IPS-NIHi11 (cell line): Measurements from ENCODE around the gene ZNF358.

Source experiments
- DNase-seq: peaks from one replicate; pipeline ENCODE4 v3.0.0; 2012; ENCODE audit warnings: mixed read lengths, low spot score

The ZNF358 gene

DNA sequence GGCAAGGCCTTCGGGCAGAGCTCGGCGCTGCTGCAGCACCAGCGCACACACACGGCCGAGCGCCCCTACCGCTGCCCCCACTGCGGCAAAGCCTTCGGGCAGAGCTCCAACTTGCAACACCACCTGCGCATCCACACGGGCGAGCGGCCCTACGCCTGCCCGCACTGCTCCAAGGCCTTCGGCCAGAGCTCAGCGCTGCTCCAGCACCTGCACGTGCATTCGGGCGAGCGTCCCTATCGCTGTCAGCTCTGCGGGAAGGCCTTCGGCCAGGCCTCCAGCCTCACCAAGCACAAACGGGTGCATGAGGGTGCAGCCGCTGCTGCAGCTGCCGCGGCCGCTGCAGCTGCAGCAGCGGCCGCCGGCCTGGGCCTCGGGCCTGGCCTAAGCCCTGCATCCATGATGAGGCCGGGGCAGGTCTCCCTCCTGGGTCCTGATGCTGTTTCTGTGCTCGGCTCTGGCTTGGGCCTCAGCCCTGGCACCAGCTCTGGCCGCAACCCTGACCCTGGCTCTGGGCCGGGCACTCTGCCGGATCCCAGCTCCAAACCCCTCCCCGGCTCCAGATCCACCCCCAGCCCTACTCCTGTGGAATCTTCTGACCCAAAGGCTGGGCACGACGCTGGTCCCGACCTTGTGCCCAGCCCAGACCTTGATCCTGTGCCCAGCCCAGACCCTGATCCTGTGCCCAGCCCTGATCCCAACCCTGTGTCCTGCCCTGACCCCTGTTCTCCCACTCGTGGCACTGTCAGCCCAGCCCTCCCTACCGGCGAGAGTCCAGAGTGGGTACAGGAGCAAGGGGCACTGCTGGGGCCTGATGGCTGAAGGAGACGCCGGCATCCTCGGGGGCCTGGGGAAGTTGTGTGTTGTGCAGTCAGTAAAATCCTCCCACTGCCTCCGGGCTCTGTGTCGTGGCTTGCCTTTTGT lies 4.5 kb downstream of the ZNF358 start:
- DNase-seq, result no peak

DNA sequence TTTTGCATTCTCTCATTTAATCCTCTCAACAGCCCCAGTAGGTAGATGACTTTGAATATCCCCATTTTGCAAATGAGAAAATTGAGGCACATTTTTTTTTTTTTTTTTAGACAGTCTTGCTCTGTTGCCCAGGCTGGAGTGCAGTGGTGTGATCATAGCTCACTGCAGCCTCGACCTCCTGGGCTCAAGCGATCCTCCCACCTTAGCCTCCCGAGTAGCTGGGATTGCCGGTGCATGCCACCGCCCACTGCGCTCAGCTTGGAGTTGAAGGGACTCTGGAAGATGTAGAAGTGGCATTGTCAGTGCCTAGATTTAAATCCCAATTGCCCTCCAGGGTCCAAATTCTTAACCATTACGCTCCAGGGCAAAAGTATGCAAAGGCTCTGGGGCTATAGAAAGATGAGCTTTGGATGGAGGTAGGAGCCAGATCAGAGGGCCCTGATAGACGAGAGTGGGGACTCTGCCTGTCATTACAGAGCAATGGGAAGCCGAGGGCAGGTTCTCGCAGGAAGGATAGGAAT lies 5.7 kb downstream of the ZNF358 start:
- DNase-seq, result no peak

DNA sequence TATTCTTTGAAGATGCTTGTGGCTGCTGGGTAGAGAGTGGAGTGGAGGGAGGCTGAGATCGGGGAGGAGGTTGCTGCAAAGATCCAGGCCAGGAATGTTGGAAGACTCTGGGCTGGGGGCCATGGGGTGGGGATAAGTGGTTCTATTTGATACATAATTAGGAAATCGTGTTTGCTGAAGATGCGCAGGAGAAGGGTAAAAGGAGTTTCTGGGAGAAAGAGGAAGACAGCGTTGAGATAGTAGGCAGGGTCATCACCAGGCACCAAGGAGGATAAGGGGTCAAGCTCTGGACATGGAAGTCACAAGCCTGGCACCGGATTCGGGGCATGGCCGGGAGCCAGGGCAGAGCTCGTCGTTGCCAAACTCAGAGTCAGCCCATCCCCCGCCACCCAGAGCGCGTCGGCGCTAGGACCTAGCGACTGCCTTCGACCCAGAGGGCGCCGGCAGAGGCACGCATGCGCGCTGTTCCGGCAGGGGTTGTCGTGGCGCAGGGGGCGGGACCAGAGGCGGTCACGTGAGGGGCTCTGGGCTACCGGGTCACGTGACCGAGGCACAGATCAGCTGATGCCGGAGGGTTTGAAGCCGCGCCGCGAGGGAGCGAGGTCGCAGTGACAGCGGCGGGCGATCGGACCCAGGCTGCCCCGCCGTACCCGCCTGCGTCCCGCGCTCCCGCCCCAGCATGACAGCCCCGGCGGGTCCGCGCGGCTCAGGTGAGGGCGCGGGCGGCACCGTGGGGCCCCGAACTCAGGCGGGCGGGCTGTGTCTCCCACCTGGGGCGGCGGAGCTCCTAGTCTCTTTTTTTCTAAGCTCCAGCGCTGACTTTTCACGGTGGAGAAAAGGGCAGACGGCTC lies 6.4 kb downstream of the ZNF358 start, which contains the start of gene MCOLN1:
Gene MCOLN1, plus strand, starts transcription at position 553 of the 851 bp plus-strand sequence. Its CDS starts 127 bp downstream, at position 680.
- peak; percentile 100 for DNase-seq

DNA sequence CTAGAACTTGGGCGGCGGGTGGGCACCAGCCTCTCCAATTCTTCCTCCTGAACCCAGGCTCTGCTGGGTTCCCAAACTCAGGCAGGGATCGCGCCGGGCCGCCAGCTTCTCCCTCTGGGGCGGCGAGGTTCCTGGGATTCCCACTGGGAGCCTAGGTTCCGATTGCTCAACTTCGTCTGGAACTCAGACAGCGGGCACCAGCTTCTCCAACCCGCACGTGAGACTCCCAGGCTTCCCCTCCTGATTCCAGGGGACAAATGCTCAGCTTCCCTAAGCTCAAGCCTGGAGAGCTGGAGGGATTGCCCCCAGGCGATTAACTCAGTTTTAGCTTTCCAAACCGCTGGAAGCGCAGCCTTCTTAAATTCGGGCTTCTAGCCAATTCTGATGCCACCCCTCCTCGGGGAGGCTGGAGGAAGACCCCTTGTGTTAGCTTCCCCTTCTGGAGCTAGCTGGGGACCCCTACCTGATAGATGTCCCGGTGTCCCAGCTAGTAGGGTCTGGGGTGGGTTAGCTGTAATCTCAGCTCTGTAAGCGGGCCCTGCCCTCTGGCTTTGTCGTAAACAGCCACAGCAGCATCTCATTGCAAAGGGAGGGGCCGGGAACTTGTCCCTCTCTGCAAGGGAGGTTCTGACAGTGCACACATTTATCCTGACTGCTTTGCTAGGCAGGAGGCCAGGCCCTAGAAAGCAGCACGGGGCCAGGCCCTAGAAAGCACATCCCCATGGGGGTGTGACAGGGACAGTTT lies 7.2 kb downstream of the ZNF358 start:
- no peak for DNase-seq

DNA sequence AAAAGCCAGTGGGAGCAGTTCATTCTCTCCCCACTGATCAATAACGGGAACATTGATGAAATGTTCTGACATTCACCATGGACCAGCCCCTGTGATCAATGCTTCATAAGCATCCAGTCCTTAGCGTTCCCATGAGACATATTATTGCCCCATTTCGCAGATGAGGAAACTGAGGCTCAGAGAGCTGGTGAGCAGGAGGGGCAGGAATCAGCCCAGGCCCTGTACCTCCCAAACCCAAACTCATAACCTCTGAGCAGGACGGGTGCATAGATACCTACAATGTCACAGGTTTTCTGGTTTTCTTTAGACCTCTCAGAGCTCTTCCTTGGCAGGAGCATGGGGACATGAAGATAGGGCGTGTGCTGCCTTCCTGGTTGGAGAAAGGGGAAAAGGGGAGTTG lies 8.6 kb downstream of the ZNF358 start:
- no peak for DNase-seq

DNA sequence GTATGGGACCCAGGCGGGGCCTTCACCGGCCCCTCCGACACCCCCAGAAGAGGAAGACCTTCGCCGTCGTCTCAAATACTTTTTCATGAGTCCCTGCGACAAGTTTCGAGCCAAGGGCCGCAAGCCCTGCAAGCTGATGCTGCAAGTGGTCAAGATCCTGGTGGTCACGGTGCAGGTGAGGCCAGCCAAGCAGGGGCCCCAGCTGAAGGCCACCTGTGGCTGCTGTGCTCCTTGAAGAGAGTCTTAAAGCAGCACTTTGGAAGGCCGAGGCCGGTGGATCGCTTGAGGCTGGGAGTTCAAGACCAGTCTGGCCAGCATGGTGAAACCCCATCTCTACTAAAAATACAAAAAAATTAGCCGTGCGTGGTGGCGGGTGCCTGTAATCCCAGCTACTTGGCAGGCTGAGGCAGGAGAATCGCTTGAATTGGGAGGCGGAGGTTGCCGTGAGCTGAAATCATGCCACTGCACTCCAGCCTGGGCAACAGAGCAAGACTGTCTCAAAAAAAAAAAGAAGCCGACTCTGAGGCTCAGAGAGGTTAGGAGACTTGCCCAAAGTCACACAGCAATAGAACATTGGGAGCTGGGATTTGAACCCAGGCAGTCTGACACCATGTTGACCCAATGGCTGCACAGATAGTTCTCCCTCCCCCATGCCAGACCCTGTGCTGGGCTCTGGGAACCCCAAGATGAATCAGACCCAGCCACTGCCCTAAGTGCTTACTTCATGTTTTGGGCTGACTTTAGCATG lies 9.3 kb downstream of the ZNF358 start:
- DNase-seq, result no peak

DNA sequence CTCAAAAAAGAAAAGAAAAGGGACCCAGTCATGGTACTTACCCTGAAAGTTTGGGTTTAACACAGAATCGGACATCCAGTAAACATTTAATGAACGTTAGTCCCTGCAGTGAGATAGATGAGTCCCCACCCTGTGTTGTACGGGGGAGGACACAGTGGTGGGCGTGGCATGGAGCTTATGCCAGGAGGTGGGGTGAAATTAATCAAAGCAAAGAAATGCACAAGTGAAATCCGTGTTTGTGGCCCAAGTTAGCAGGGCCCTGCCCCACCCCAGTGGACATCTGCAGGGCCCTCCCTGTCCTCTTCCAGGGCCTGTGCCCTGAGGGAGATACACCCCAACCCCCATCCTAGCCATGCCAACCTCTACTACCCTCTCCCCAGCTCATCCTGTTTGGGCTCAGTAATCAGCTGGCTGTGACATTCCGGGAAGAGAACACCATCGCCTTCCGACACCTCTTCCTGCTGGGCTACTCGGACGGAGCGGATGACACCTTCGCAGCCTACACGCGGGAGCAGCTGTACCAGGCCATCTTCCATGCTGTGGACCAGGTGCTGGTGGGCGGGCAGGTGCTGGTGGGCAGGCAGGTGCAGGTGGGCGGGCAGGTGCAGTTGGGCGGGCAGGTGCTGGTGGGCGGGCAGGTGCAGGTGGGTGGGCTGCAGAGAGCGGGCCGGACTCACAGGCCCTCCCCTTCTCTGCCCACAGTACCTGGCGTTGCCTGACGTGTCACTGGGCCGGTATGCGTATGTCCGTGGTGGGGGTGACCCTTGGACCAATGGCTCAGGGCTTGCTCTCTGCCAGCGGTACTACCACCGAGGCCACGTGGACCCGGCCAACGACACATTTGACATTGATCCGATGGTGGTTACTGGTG lies 10.4 kb downstream of the ZNF358 start:
- no peak for DNase-seq

DNA sequence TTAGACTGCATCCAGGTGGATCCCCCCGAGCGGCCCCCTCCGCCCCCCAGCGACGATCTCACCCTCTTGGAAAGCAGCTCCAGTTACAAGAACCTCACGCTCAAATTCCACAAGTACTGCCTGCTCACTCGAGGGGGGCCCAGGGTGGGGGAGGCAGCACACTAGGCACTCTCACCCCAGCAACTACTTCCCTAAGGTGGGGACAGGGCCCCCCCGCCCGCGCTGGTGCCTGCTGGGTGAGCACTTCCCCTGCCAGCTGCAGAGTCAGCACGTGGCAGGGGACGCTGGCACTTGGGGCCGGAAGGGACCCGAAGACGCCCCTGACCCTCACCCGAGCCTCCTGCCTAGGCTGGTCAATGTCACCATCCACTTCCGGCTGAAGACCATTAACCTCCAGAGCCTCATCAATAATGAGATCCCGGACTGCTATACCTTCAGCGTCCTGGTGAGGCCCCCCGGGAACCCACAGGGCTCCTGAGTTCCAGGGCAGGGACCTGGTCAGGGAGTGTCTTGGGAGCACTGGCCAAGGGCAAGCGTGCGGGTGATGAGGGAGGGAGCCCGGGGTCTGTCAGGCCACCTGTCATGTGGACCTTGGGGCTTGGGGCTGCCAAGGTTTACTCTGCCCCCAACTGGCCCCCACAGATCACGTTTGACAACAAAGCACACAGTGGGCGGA lies 11.8 kb downstream of the ZNF358 start:
- no peak for DNase-seq

DNA sequence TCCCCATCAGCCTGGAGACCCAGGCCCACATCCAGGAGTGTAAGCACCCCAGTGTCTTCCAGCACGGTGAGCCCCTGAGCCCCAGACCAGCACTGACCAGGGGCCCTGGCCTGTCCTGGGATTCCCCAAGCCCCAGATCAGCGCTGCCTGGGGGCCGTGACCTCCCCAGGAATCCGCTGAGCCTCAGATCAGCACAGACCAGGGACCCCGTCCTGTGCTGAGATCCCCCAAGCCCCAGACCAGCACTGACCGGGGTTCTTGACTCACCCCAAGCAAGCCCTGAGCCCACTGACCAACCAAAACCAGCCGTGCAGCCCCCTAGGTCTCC lies 12.3 kb downstream of the ZNF358 start:
- DNase-seq, result no peak

DNA sequence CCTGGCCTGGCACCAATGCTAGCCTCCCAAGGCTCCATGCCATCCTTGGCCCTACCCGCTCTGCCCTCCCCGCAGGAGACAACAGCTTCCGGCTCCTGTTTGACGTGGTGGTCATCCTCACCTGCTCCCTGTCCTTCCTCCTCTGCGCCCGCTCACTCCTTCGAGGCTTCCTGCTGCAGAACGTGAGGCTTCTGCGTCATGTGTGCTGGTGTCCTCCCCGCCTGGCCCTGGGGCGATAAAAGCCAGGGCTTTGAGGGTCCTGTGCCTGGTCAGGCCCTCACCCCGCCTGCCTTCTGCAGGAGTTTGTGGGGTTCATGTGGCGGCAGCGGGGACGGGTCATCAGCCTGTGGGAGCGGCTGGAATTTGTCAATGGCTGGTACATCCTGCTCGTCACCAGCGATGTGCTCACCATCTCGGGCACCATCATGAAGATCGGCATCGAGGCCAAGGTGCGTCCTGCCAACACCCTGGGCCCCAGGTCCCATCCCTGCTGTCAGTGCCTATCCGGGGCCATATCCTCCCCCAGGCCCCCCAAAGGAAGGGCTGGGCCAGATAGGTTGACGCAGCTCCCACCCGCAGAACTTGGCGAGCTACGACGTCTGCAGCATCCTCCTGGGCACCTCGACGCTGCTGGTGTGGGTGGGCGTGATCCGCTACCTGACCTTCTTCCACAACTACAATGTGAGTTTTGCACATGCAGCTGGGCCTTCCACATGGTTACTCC lies 12.8 kb downstream of the ZNF358 start:
- no peak for DNase-seq

DNA sequence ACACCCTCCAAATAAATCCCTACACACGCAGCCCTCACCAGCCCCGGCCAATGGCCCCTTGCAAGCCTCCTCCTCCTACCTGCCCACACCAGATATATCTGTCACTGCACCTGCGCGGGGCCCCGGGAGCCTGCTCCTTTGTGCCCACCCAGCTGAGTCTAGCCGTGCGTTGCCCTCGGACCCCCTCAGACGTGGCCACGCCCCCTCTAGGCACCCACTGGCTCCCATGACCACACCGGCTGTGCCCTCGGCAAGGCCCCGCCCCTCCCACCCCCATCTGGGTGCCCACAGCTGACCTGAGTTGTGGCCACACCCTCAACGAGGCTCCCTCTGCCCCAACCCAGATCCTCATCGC lies 13.3 kb downstream of the ZNF358 start:
- DNase-seq, result no peak

DNA sequence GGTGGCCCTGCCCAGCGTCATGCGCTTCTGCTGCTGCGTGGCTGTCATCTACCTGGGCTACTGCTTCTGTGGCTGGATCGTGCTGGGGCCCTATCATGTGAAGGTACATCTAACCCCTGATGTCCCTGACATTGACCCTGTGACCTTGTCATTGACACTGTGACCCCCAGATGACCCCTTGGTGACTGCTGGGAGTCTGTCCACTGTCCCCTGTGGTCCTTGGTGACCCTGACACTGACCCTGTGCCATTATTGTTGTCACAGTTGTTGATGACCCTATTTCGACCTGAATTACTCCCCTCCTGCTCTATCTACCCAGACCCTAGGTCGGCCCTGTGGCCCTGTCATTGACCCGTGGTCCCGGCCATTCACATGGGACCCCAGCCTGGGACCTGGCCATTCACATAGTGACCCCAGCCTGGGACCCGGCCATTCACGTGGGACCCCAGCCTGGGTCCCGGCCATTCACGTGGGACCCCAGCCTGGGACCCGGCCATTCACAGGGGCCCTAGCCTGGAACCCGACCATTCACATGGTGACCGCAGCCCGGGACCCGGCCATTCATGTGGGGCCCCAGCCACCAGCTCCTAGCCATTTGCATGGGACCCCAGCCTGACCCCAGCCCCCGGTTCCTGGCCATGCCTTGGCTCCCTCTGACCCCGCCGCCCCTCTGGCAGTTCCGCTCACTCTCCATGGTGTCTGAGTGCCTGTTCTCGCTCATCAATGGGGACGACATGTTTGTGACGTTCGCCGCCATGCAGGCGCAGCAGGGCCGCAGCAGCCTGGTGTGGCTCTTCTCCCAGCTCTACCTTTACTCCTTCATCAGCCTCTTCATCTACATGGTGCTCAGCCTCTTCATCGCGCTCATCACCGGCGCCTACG lies 13.9 kb downstream of the ZNF358 start:
- DNase-seq, result no peak

DNA sequence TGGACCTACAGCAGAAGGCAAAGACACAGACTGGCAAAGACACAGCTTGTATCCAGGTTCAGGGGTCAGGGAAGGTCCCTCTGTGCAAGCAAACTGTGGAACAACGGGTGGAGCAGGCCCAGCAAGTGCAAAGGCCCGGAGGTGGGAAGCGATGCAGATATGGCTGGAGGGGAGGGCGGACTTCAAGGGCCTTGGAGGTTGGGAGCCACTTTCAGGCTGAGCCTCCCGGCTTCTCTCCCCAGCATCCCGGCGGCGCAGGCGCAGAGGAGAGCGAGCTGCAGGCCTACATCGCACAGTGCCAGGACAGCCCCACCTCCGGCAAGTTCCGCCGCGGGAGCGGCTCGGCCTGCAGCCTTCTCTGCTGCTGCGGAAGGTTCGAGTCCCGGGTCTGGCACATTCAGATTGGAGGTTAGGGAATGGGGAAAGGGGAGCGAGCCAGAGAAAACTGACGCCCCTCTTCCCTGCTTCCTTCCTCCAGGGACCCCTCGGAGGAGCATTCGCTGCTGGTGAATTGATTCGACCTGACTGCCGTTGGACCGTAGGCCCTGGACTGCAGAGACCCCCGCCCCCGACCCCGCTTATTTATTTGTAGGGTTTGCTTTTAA lies 17.5 kb downstream of the ZNF358 start:
- no peak for DNase-seq

DNA sequence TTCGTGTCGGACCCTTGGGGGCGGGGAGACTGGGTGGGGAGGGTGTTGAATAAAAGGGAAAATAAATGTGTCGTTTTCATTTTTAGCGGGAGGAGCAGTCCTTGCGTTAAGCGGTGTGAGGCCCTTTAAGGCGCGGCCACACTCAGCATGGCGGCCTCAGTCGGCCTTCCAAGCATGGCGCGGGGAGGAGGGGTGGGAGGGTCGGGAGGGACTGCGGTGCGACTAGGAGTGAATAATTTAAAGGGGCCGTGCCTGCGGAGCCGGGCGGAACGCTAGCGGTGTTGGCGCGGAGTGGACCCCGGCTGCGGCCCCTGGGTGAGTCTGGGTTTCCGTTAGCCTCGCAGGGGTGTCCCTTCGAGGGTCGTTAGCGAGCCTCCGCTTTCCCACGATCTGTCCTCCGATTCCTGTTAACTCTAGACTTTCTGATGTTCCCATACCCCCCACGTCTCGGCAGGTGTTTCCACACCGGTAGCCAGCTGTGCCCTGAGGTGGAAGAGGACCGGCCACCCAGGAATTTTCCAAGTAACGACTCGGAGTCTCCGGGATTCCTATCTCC lies 18.1 kb downstream of the ZNF358 start:
- DNase-seq, result peak; percentile 90

DNA sequence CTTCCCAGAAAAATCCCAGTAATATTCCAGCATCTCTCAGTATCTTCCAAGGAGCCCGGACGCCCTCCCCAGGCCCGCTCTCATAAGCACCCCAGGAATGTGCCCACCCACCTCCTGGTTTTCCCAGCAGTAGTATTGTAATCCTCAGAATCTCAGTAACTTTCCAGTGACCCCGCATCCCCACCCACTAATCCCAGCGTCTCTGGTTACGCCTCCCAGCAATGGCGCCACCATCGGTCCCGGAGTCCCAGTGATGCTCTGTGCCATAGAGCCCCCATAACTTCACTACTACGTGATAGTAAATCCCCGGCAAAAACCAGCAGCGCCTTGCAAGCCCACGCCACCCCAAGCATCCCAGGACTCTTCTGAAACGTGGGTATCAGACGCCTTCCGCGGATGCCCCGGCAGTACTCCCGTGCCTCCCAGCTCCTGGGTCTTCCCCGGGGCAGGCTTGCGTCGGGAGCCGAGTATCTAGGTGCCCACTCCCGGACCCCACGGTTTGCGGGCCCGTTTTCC lies 18.7 kb downstream of the ZNF358 start:
- DNase-seq, result peak; percentile 74

DNA sequence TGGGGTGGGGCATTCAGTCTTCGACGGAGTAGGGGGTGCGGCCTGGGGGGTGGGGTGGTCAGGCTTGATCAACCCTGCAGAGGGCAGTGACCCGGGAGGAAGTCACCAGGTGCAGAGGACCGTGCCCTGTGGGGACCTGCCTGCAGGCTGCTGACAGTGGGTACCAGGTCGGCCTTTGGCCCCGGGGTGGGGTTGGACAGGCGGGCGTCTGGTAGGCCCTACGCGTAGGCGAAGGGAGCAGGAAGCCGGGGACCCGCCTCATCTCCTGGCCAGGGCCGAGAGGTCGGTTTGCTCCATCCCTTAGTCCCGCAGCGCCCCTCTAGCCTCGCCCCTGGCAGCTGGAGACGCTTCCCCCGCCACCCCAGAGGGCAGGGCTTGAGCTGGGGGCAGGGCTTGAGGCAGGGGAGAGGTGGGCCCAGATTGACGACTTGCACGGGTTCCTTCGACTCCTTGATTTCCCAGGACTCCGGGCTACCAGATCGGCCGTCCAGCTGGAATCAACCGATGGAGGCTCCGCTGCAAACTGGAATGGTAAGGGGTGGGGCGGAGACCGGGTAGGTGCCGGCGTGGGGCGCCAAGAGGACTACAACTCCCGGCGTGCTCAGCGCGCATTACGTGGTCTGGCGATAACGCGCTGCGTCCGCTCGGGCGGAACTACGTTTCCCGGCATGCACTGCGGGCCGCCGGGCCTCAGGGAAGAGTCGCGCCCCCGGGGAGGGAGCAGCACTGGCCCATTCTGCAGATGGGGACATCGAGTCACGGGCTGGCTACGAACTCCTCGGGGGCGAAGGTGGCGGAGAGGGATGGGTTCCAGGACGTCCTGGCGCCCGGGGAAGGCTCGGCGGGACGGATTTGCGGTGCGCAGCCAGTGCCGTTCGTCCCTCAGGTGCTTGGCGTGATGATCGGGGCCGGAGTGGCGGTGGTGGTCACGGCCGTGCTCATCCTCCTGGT lies 19.4 kb downstream of the ZNF358 start, which contains the start of gene PNPLA6:
Gene PNPLA6, plus strand, starts transcription at position 671 of the 951 bp plus-strand sequence. Its CDS starts 72 bp downstream, at position 743.
- DNase-seq, result peak; percentile 96
